CD14-positive monocyte (primary cell): ENCODE results near the gene SPAG17. TPM values are rescaled to one million over a fixed set of nuclear protein-coding genes. Genes with fewer than 3 reads are reported as not detected.

ENCODE experiments used
- DNase-seq, 3 donors: peaks; one replicate each; pipeline ENCODE4 v3.0.0-alpha.2; 2011 to 2022
- H2AFZ ChIP-seq: 2 replicates; pipeline ENCODE4 v1.6.0; 2012; ENCODE audit warnings: mild to moderate bottlenecking, low read depth, low read length, inconsistent platforms; ENCODE audit not compliant: insufficient read depth, poor library complexity, severe bottlenecking
- H3K27ac ChIP-seq, 2 donors: 1 replicate in 1 of 2; 2 replicates in 1 of 2; pipeline ENCODE4 v1.5.1; 2012 to 2013; ENCODE audit warnings: low read length in 2 of 2, control low read depth in 1 of 2, inconsistent platforms in 1 of 2, low read depth in 1 of 2, mild to moderate bottlenecking in 1 of 2
- H3K27me3 ChIP-seq, 2 donors: one replicate each; pipeline versions ENCODE4 v1.6.0 to v1.6.1; 2011 to 2013; ENCODE audit warnings: low read length in 2 of 2; ENCODE audit not compliant: control insufficient read depth in 2 of 2, insufficient read depth in 2 of 2
- H3K36me3 ChIP-seq, 2 donors: replicated peaks in 1 of 2; 1 replicate in 1 of 2; 2 replicates in 1 of 2; pipeline versions ENCODE4 v1.5.1 to v1.6.1; 2012 to 2013; ENCODE audit warnings: low read length in 2 of 2, control low read depth in 1 of 2, inconsistent platforms in 1 of 2, mild to moderate bottlenecking in 1 of 2; ENCODE audit not compliant: insufficient read depth in 2 of 2, control insufficient read depth in 1 of 2
- H3K4me1 ChIP-seq, 2 donors: 1 replicate in 1 of 2; 2 replicates in 1 of 2; pipeline versions ENCODE4 v1.5.1 to v1.6.1; 2012 to 2013; ENCODE audit warnings: low read length in 2 of 2, control low read depth in 1 of 2, inconsistent platforms in 1 of 2, mild to moderate bottlenecking in 1 of 2, moderate library complexity in 1 of 2; ENCODE audit not compliant: insufficient read depth in 2 of 2, control insufficient read depth in 1 of 2
- H3K4me2 ChIP-seq: replicated peaks from 2 replicates; pipeline ENCODE3; 2012; ENCODE audit warnings: low read length, moderate library complexity, mild to moderate bottlenecking; ENCODE audit not compliant: poor library complexity, severe bottlenecking; ENCODE audit errors: extremely low read depth
- H3K4me3 ChIP-seq, 3 experiments: fragments of 200-600 bp in 1 of 3; sonication (generic) in 1 of 3; replicated peaks in 1 of 3; 1 replicate in 2 of 3; 2 replicates in 1 of 3; pipeline ENCODE4 v1.5.1; 2011 to 2013; ENCODE audit warnings: low read length in 3 of 3, mild to moderate bottlenecking in 3 of 3, control low read depth in 2 of 3, low read depth in 2 of 3, inconsistent platforms in 1 of 3, moderate library complexity in 1 of 3
- H3K79me2 ChIP-seq: 2 replicates; pipeline ENCODE4 v1.6.0; 2012; ENCODE audit warnings: mild to moderate bottlenecking, control low read depth, inconsistent platforms, low read length, moderate library complexity; ENCODE audit not compliant: insufficient read depth
- H3K9ac ChIP-seq: 2 replicates; pipeline ENCODE4 v1.6.0; 2017; ENCODE audit warnings: low read length, mild to moderate bottlenecking; ENCODE audit not compliant: insufficient read depth, poor library complexity, severe bottlenecking
- H3K9me3 ChIP-seq, 2 donors: replicated peaks in 1 of 2; 1 replicate in 1 of 2; 2 replicates in 1 of 2; pipeline versions ENCODE4 v1.5.1 to v1.6.1; 2012 to 2013; ENCODE audit warnings: low read length in 2 of 2, control low read depth in 1 of 2; ENCODE audit not compliant: control insufficient read depth in 1 of 2, insufficient read depth in 1 of 2
- H4K20me1 ChIP-seq: 2 replicates; pipeline ENCODE4 v1.6.0; 2012; ENCODE audit warnings: mild to moderate bottlenecking, low read length, control low read depth, moderate library complexity; ENCODE audit not compliant: insufficient read depth
- H3K27ac Mint-ChIP-seq, 7 donors: one replicate each; pipeline ENCODE4 v1.8.0; 2020; ENCODE audit warnings: mild to moderate bottlenecking in 7 of 7, mixed read lengths in 7 of 7, moderate library complexity in 6 of 7, inconsistent platforms in 2 of 7
- H3K27me3 Mint-ChIP-seq, 3 donors: one replicate each; pipeline ENCODE4 v1.8.0; 2021 to 2022; ENCODE audit warnings: low read depth in 3 of 3, mild to moderate bottlenecking in 3 of 3, mixed read lengths in 3 of 3, moderate library complexity in 3 of 3, inconsistent platforms in 1 of 3
- H3K36me3 Mint-ChIP-seq, 2 donors: one replicate each; pipeline ENCODE4 v1.8.0; 2020; ENCODE audit warnings: mixed read lengths in 2 of 2, inconsistent platforms in 1 of 2, mild to moderate bottlenecking in 1 of 2
- H3K4me1 Mint-ChIP-seq: one replicate; pipeline ENCODE4 v1.8.0; 2020; ENCODE audit warnings: mild to moderate bottlenecking, mixed read lengths
- H3K4me3 Mint-ChIP-seq, 2 donors: one replicate each; pipeline ENCODE4 v1.8.0; 2020; ENCODE audit warnings: mild to moderate bottlenecking in 2 of 2, mixed read lengths in 2 of 2, moderate library complexity in 1 of 2
- H3K9me3 Mint-ChIP-seq, 7 donors: one replicate each; pipeline ENCODE4 v1.8.0; 2020 to 2022; ENCODE audit warnings: mixed read lengths in 7 of 7, mild to moderate bottlenecking in 6 of 7, moderate library complexity in 6 of 7, inconsistent platforms in 2 of 7
- WGBS: methylation state at CpG from one replicate; pipeline ENCODE4 v1.1.5; 2013; ENCODE audit warnings: missing lambda C conversion rate; ENCODE audit not compliant: insufficient coverage; 5-methylcytosine and 5-hydroxymethylcytosine counted together
- intact Hi-C, 2 donors: fragments of 100-400 bp; cut with micrococcal nuclease; formaldehyde crosslinking; loops; one replicate each; pipeline versions ENCODE4 v1.15.0 to v1.15.1; 2023
- polyA plus RNA-seq, 3 donors: library from polyadenylated mRNA; depleted of rRNA in 1 of 3; unstranded in 2 of 3; stranded (reverse) in 1 of 3; fragments of 300-500 nt in 2 of 3; fragments of >200 nt in 1 of 3; fragmentation: Illumina TruSeq in 2 of 3; gene quantifications; 1 replicate in 2 of 3; 2 replicates in 1 of 3; pipeline ENCODE4 v1.2.3, GENCODE V29; 2012 to 2021
- TF ChIP-seq, protein P1 (sequence below): fragments of 200-600 bp; IDR thresholded peaks from one replicate; pipeline ENCODE4 v1.8.0; 2022; ENCODE audit warnings: antibody characterized with exemption, mild to moderate bottlenecking

The SPAG17 gene
- polyA plus RNA-seq, 3 donors, result 0.26 to 0.87 (median 0.68) TPM

DNA sequence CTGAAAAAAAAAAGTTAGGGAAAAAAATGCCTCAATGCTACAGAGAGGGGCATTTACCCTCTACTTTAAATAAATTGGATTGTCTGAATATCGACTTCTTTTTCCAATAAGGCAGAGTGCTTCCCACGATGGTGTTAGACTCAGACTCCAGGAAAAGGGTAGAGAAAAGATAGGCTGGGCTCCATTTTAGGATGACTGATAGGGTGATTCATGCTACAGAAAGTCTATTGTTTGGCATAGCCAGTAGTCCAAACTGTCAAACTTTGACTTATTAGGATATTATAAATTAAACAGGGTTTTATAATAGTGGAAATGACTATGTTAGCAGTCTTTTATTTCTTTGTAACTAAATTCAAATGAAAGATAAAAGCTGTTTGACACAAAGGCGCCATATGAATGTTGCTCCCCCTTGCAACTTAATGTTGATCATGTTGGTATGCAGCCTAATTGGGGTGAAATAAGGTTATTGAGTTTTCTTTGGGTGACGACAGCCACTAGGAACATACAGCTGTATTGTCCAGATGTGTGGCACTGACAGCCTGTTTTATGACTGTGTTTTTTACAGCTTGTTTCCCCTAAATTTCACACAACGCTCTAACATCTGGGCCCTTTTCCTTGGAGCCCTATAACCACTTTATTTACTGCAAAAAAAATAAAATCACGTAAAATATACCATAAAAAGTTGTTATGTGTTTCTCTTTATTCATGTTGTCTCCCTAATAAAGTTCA lies 69.3 kb downstream of the SPAG17 start:
- Mint-ChIP-seq H3K27me3 (peaks cover 4 to 12% (median 4%) of the 10 kb centered on the region in 3 donors), H3K9me3 (peaks cover 0 to 2% (median 0%) of the 10 kb centered on the region in 7 donors), H3K4me1 (peaks cover 4% of the 10 kb centered on the region), H3K27ac (no peak overlapping the region), H3K4me3 (no peak overlapping the region), H3K36me3 (no peaks in the 10 kb centered on the region)
- no peak overlapping the region for H3K4me3 ChIP-seq
- H3K27me3 ChIP-seq, result no peaks in the 10 kb centered on the region
- no peaks in the 10 kb centered on the region for H4K20me1 ChIP-seq
- H2AFZ ChIP-seq, result no peak overlapping the region
- no peak overlapping the region for H3K9ac ChIP-seq
- intact Hi-C loops, result no loop called here
- DNase-seq, result no peak
- no peaks in the 10 kb centered on the region for H3K79me2 ChIP-seq
- no peak overlapping the region for H3K27ac ChIP-seq
- H3K36me3 ChIP-seq, result no peaks in the 10 kb centered on the region
- no peak overlapping the region for H3K4me2 ChIP-seq
- no peaks in the 10 kb centered on the region for H3K9me3 ChIP-seq
- H3K4me1 ChIP-seq, result no peaks in the 10 kb centered on the region
- WGBS, result 100% methylated on average over 1 of the region's 6 CpGs
- TF ChIP-seq, protein P1, sequence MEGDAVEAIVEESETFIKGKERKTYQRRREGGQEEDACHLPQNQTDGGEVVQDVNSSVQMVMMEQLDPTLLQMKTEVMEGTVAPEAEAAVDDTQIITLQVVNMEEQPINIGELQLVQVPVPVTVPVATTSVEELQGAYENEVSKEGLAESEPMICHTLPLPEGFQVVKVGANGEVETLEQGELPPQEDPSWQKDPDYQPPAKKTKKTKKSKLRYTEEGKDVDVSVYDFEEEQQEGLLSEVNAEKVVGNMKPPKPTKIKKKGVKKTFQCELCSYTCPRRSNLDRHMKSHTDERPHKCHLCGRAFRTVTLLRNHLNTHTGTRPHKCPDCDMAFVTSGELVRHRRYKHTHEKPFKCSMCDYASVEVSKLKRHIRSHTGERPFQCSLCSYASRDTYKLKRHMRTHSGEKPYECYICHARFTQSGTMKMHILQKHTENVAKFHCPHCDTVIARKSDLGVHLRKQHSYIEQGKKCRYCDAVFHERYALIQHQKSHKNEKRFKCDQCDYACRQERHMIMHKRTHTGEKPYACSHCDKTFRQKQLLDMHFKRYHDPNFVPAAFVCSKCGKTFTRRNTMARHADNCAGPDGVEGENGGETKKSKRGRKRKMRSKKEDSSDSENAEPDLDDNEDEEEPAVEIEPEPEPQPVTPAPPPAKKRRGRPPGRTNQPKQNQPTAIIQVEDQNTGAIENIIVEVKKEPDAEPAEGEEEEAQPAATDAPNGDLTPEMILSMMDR, result no peak

DNA sequence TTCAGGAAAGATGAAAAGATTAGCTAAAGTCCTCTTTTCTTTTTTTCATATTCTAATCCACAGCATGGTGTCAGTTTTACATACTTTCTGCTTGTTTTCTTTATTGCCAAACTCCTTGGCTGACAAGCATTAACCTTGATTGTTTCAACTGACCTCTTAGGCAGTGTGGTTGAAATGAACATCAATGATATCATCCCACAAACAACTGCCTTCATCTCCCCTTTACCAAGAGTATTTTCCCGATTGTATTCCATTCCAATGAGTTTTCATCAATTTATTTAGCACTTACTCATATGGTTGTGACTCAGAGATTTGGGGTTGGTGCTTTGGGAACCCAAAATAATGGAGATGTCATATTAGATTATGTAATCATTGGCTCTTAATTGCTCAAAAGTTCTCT lies 71.8 kb downstream of the SPAG17 start:
- H3K27ac Mint-ChIP-seq, result no peak overlapping the region
- Histone ChIP-seq H3K4me3 (no peak overlapping the region), H3K27me3 (no peaks in the 10 kb centered on the region), H3K9me3 (no peaks in the 10 kb centered on the region), H3K36me3 (no peaks in the 10 kb centered on the region), H3K9ac (no peak overlapping the region), H2AFZ (no peak overlapping the region), H3K4me2 (no peak overlapping the region), H4K20me1 (no peaks in the 10 kb centered on the region), H3K4me1 (no peaks in the 10 kb centered on the region), H3K27ac (no peak overlapping the region), H3K79me2 (no peaks in the 10 kb centered on the region)
- TF ChIP-seq, protein P1, result no peak
- no CpG with 5 or more reads among the region's 1 CpG for WGBS
- intact Hi-C loops, result no loop called here
- H3K9me3 Mint-ChIP-seq, result peaks cover 0 to 2% (median 0%) of the 10 kb centered on the region in 7 donors
- H3K4me3 Mint-ChIP-seq, result no peak overlapping the region
- peaks cover 2 to 12% (median 4%) of the 10 kb centered on the region in 3 donors for H3K27me3 Mint-ChIP-seq
- H3K4me1 Mint-ChIP-seq, result peaks cover 4% of the 10 kb centered on the region
- H3K36me3 Mint-ChIP-seq, result no peaks in the 10 kb centered on the region
- DNase-seq, result no peak
